ENCODE measurements around the gene SECTM1. TPM values are rescaled to one million over a fixed set of nuclear protein-coding genes. Genes with fewer than 3 reads are reported as not detected.

SECTM1 gene
- total and polyA plus RNA-seq, 2 experiments from 2014 or later: 9.7 to 15.0 TPM

- H3K4me1 ChIP-seq (ENCODE audit: insufficient read depth): no peaks in the 10 kb centered on the region
- H3K36me3 ChIP-seq (replicated peaks; ENCODE audit: insufficient read depth, low read depth): no peaks in the 10 kb centered on the region
- WGBS (ENCODE audit: low lambda C conversion rate, missing lambda C conversion rate): 70% methylated on average over 53 of the region's 65 CpGs
- no peaks in the 10 kb centered on the region for H3K9me2 ChIP-seq (replicated peaks; ENCODE audit: insufficient read depth)
- no peaks in the 10 kb centered on the region for H4K20me1 ChIP-seq (ENCODE audit: insufficient read depth, poor library complexity, severe bottlenecking)
- no peak overlapping the region for H3K4me3 ChIP-seq
- TF ChIP-seq CTCF (IDR thresholded peaks at IDR 0.05; ENCODE audit: poor library complexity) (peak; percentile 70), EZH2phosphoT487 (IDR thresholded peaks at IDR 0.05; ENCODE audit: low read depth, severe bottlenecking, unreplicated experiment) (no peak)
- no peak for DNase-seq (ENCODE audit: low spot score)
- H3K27ac ChIP-seq: no peak overlapping the region
- no peak overlapping the region for H2AFZ ChIP-seq
- no peaks in the 10 kb centered on the region for H3K9me3 ChIP-seq (ENCODE audit: low read depth)
- no peaks in the 10 kb centered on the region for H3K27me3 ChIP-seq
- H3K79me2 ChIP-seq: no peaks in the 10 kb centered on the region
- H3K4me2 ChIP-seq: peak overlapping the region; percentile 60
Measured at GRCh38 chr17:82320956-82321927, 12.3 kb downstream of the SECTM1 start.

GRCh38 chr17:82320140-82320840 lies 13.3 kb downstream of the SECTM1 start:
- no peak for TF ChIP-seq CTCF (IDR thresholded peaks at IDR 0.05; ENCODE audit: poor library complexity)
- 79% methylated on average over 20 of the region's 26 CpGs for WGBS (ENCODE audit: low lambda C conversion rate, missing lambda C conversion rate)
- peaks cover 3% of the 10 kb centered on the region for H3K4me1 ChIP-seq (ENCODE audit: insufficient read depth)
- no peak overlapping the region for H3K27ac ChIP-seq
- no peaks in the 10 kb centered on the region for H3K79me2 ChIP-seq
- DNase-seq (ENCODE audit: low spot score): no peak
- H4K20me1 ChIP-seq (ENCODE audit: insufficient read depth, poor library complexity, severe bottlenecking): no peaks in the 10 kb centered on the region
- H3K4me2 ChIP-seq: no peak overlapping the region
- no peaks in the 10 kb centered on the region for H3K36me3 ChIP-seq (replicated peaks; ENCODE audit: insufficient read depth, low read depth)
- H3K27me3 ChIP-seq: no peaks in the 10 kb centered on the region
- H3K4me3 ChIP-seq: no peak overlapping the region
- no peaks in the 10 kb centered on the region for H3K9me3 ChIP-seq (ENCODE audit: low read depth)
- no peaks in the 10 kb centered on the region for H3K9me2 ChIP-seq (replicated peaks; ENCODE audit: insufficient read depth)
- H2AFZ ChIP-seq: no peak overlapping the region

- H3K36me3 ChIP-seq (replicated peaks; ENCODE audit: insufficient read depth, low read depth): no peaks in the 10 kb centered on the region
- no peaks in the 10 kb centered on the region for H4K20me1 ChIP-seq (ENCODE audit: insufficient read depth, poor library complexity, severe bottlenecking)
- H3K4me2 ChIP-seq: no peak overlapping the region
- peaks cover 3% of the 10 kb centered on the region for H3K4me1 ChIP-seq (ENCODE audit: insufficient read depth)
- H2AFZ ChIP-seq: no peak overlapping the region
- 95% methylated on average over 23 of the region's 35 CpGs for WGBS (ENCODE audit: low lambda C conversion rate, missing lambda C conversion rate)
- no peaks in the 10 kb centered on the region for H3K27me3 ChIP-seq
- TF ChIP-seq CTCF (IDR thresholded peaks at IDR 0.05; ENCODE audit: poor library complexity) (no peak), EZH2 (IDR thresholded peaks at IDR 0.05; ENCODE audit: borderline replicate concordance) (no peak), EZH2phosphoT487 (IDR thresholded peaks at IDR 0.05; ENCODE audit: low read depth, severe bottlenecking, unreplicated experiment) (no peak)
- no peaks in the 10 kb centered on the region for H3K79me2 ChIP-seq
- H3K27ac ChIP-seq: no peak overlapping the region
- H3K9me3 ChIP-seq (ENCODE audit: low read depth): no peaks in the 10 kb centered on the region
- H3K4me3 ChIP-seq: no peak overlapping the region
- no peak for DNase-seq (ENCODE audit: low spot score)
- H3K9me2 ChIP-seq (replicated peaks; ENCODE audit: insufficient read depth): no peaks in the 10 kb centered on the region
Measured at GRCh38 chr17:82319619-82320062, 13.9 kb downstream of the SECTM1 start.

Measured in hepatocyte (in vitro differentiated cells).